NB4 (cell line): ENCODE results near the gene CTXN3.

ENCODE experiments used
- CTCF ChIP-seq: IDR thresholded peaks from one replicate; pipeline ENCODE4 v1.5.1; 2012; ENCODE audit warnings: low read depth, low read length
- MAX ChIP-seq: IDR thresholded peaks from 2 replicates; pipeline ENCODE4 v1.6.1; 2011; ENCODE audit warnings: low read depth, low read length
- POLR2A ChIP-seq: IDR thresholded peaks from 2 replicates; pipeline ENCODE4 v1.6.1; 2011; ENCODE audit warnings: mild to moderate bottlenecking; ENCODE audit not compliant: insufficient read length; ENCODE audit errors: extremely low read depth

- TF ChIP-seq CTCF (no peak), MAX (no peak), POLR2A (no peak)
These were observed 7.9 kb downstream of the CTXN3 start for GRCh38 chr5:127656825-127657224.
